ENCODE measurements around the gene SLC1A2.

SLC1A2 gene

GRCh38 chr11:35216962-35217678 is 202.2 kb downstream of the SLC1A2 start:
- TF ChIP-seq, protein P1, sequence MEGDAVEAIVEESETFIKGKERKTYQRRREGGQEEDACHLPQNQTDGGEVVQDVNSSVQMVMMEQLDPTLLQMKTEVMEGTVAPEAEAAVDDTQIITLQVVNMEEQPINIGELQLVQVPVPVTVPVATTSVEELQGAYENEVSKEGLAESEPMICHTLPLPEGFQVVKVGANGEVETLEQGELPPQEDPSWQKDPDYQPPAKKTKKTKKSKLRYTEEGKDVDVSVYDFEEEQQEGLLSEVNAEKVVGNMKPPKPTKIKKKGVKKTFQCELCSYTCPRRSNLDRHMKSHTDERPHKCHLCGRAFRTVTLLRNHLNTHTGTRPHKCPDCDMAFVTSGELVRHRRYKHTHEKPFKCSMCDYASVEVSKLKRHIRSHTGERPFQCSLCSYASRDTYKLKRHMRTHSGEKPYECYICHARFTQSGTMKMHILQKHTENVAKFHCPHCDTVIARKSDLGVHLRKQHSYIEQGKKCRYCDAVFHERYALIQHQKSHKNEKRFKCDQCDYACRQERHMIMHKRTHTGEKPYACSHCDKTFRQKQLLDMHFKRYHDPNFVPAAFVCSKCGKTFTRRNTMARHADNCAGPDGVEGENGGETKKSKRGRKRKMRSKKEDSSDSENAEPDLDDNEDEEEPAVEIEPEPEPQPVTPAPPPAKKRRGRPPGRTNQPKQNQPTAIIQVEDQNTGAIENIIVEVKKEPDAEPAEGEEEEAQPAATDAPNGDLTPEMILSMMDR (IDR thresholded peaks at IDR 0.05): no peak

DNA sequence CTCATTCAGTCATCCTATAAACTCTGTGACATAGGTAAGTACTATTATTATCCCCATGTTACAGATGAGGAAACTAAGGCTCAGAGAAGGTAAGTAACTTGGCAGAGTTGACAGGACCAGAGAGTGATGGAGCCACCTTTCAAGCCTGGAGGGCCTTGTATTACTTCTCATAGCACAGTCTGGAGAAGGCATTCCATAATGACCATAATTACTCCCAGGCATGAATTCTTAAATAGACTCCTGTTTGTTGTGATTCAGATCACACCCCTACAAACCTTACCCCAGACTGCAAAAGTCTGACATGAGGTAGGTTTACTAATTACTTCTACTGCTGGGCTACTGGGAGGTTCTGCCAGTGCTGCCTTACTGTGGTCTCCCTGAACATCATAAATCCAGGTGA is 203.4 kb downstream of the SLC1A2 start:
- TF ChIP-seq, protein P1 (IDR thresholded peaks at IDR 0.05): no peak

DNA sequence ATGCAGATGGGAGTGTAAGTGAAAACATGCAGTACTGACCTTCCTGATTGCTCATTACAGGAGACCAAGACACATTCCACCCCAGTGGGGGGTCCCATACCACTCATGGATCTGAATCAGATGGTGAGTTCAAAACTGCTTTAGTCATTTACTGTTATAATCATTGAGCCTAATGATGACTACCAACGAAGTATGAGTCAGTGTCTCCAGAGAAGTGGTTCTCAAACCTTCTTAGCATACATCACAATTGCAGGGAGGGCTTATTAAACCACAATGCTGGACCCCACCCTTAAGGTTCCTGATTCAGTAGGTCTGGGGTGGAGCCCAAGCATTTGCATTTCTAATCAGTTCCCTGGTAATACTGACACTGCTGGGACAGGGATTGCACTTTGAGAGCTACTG is 204.6 kb downstream of the SLC1A2 start:
- TF ChIP-seq, protein P1 (IDR thresholded peaks at IDR 0.05): no peak

- TF ChIP-seq, protein P1 (IDR thresholded peaks at IDR 0.05): no peak
Measured at GRCh38 chr11:35214226-35214770, 205.1 kb downstream of the SLC1A2 start.

GRCh38 chr11:35211952-35212351 is 207.4 kb downstream of the SLC1A2 start:
- TF ChIP-seq, protein P1 (IDR thresholded peaks at IDR 0.05): no peak

- TF ChIP-seq, protein P1 (IDR thresholded peaks at IDR 0.05): no peak
Measured at GRCh38 chr11:35210876-35211546, 208.3 kb downstream of the SLC1A2 start.

- TF ChIP-seq, protein P1 (IDR thresholded peaks at IDR 0.05): no peak
Measured at GRCh38 chr11:35208795-35209194, 210.6 kb downstream of the SLC1A2 start.

Data from LNCAP (cell line).